Chondrocyte (in vitro differentiated cells): ENCODE results near the gene EYA2. TPM values are rescaled to one million over a fixed set of nuclear protein-coding genes. Genes with fewer than 3 reads are reported as not detected.

ENCODE experiments used
- DNase-seq: peaks from one replicate; pipeline ENCODE4 v3.0.0; 2021; ENCODE audit warnings: mixed read lengths, low spot score
- H3K27ac Mint-ChIP-seq: one replicate; pipeline ENCODE4 v1.8.0; 2021; ENCODE audit warnings: mild to moderate bottlenecking, moderate library complexity, mixed read lengths; ENCODE audit not compliant: unreplicated experiment
- H3K27me3 Mint-ChIP-seq: 2 replicates; pipeline ENCODE4 v1.8.0; 2021; ENCODE audit warnings: low read depth, mixed read lengths
- H3K36me3 Mint-ChIP-seq: 2 replicates; pipeline ENCODE4 v1.8.0; 2021; ENCODE audit warnings: low read depth, mixed read lengths
- H3K4me1 Mint-ChIP-seq: 2 replicates; pipeline ENCODE4 v1.8.0; 2021; ENCODE audit warnings: low read depth, mild to moderate bottlenecking, mixed read lengths
- H3K4me3 Mint-ChIP-seq: one replicate; pipeline ENCODE4 v1.8.0; 2021; ENCODE audit warnings: mild to moderate bottlenecking, moderate library complexity, mixed read lengths; ENCODE audit not compliant: unreplicated experiment
- H3K9me3 Mint-ChIP-seq: 2 replicates; pipeline ENCODE4 v1.8.0; 2021; ENCODE audit warnings: low read depth, mixed read lengths
- total RNA-seq: library from RNA; stranded (reverse); gene quantifications from 3 replicates; pipeline ENCODE4 v1.2.1, GENCODE V29; 2021
- TF ChIP-seq, protein P1 (sequence below): fragments of 200-600 bp; sonication (generic); IDR thresholded peaks from 2 replicates; pipeline ENCODE4 v1.5.0; 2021; ENCODE audit warnings: antibody characterized with exemption, mild to moderate bottlenecking, moderate library complexity

EYA2 gene
- total RNA-seq, 1 donor from 2014 or later, result 0.32 TPM

DNA sequence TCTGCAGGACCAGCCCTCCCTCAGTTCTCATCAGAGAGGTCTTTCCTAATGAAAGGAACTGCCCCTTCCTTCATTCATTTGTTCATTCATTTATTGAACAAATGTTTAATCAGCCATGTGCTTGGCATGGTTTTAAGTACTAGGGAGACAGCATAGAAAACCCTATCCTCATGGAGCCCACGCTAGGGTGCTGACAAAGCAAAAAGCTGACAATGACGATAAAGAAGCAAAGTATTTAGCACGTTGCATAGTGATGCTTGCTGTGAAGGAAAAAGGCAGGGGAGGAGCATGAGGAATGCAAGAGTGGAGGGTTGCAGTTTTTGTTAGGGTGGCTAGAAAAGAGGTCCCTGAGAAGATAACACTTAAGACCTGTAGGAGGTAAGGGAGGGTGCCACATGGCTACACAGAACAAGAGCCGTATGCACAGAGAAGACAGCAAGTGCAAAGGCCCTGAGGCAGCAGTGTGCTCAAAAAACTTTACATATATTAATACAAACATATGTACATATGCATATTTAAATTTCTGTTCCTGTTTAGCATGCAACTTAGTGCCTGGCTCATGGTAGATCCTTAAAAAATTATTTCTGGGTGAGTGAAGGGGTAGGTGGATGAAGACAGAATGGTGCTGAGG, 98.9 kb downstream of the EYA2 start:
- Mint-ChIP-seq H3K27me3 (peaks cover 71% of the 10 kb centered on the region), H3K36me3 (peaks cover 2% of the 10 kb centered on the region), H3K4me1 (no peaks in the 10 kb centered on the region), H3K9me3 (no peaks in the 10 kb centered on the region), H3K4me3 (no peak overlapping the region), H3K27ac (no peak overlapping the region)
- DNase-seq, result no peak
- TF ChIP-seq, protein P1, sequence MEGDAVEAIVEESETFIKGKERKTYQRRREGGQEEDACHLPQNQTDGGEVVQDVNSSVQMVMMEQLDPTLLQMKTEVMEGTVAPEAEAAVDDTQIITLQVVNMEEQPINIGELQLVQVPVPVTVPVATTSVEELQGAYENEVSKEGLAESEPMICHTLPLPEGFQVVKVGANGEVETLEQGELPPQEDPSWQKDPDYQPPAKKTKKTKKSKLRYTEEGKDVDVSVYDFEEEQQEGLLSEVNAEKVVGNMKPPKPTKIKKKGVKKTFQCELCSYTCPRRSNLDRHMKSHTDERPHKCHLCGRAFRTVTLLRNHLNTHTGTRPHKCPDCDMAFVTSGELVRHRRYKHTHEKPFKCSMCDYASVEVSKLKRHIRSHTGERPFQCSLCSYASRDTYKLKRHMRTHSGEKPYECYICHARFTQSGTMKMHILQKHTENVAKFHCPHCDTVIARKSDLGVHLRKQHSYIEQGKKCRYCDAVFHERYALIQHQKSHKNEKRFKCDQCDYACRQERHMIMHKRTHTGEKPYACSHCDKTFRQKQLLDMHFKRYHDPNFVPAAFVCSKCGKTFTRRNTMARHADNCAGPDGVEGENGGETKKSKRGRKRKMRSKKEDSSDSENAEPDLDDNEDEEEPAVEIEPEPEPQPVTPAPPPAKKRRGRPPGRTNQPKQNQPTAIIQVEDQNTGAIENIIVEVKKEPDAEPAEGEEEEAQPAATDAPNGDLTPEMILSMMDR, result no peak

DNA sequence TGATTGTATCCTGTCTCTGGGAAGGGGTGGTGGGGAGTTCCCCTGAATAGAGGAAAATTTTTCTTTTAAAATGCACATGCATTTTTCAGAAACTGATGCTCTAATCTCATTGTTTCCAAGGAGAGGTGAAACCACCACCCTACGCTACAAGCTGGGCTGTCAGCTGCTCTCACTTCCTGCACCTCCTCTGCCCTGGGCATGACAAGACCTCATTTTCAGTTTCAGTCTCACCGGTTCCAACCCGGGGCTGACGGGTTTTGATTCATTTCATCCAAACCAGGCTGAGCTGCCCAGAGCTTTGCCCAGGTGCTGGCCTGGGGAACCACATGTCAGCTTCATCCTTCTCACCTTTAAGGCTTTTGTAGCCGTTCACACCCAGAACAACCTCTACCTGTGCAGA, 99.7 kb downstream of the EYA2 start:
- TF ChIP-seq, protein P1, result no peak
- DNase-seq, result no peak
- Mint-ChIP-seq H3K4me3 (no peak overlapping the region), H3K27me3 (peaks cover 73% of the 10 kb centered on the region), H3K9me3 (no peaks in the 10 kb centered on the region), H3K27ac (no peak overlapping the region), H3K4me1 (no peaks in the 10 kb centered on the region), H3K36me3 (peaks cover 2% of the 10 kb centered on the region)

DNA sequence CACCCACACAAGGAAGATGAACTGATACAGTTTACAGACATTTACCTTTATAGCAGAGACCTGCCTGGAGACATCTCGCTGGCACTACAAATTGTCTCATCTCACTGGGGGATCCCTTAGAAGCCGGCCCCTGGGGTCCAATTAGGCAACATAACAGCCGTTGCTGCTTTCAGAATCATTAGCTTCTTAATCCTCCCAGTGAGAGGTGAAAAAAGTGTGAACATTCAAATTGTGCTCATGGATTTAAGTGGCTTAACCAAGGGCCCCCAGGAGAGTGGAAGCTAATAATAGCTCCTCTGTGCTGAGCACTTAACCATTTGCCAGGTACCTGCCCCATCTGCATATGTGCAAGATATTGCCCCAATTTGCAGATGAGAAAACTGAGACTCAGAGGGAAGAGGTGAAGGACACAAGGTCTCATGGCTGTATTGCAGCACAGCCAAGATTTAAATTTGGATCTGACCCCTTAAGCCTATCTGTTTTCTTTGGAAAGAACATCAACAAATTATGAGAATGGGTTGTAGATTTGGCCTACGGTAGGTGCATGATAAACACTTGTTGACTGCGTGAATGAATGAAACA, 101.0 kb downstream of the EYA2 start:
- DNase-seq, result no peak
- Mint-ChIP-seq H3K36me3 (peaks cover 2% of the 10 kb centered on the region), H3K27ac (no peak overlapping the region), H3K9me3 (no peaks in the 10 kb centered on the region), H3K27me3 (peaks cover 65% of the 10 kb centered on the region), H3K4me1 (no peaks in the 10 kb centered on the region), H3K4me3 (no peak overlapping the region)
- TF ChIP-seq, protein P1, result no peak

DNA sequence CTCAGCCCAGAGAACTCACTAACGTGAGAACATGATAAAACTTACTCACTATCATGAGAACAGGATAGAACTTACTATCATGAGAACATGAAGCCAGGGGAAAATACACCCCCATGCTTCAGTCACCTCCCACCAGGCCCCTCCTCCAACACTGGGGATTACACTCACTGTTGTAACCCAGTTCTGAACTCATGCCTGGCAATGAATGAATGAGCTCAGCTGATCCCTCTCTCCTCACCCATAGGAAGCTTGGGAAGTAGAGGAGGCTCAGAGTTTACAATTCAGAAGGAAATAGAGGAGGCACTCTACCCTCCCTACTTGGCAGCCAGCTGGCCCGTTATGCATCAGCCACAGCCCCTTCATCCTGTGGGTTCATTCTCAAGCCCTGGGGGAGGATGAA, 102.5 kb downstream of the EYA2 start:
- peaks cover 67% of the 10 kb centered on the region for H3K27me3 Mint-ChIP-seq
- no peaks in the 10 kb centered on the region for H3K9me3 Mint-ChIP-seq
- DNase-seq, result no peak
- TF ChIP-seq, protein P1, result no peak
- peaks cover 2% of the 10 kb centered on the region for H3K36me3 Mint-ChIP-seq
- no peak overlapping the region for H3K27ac Mint-ChIP-seq
- no peak overlapping the region for H3K4me3 Mint-ChIP-seq
- H3K4me1 Mint-ChIP-seq, result no peaks in the 10 kb centered on the region

DNA sequence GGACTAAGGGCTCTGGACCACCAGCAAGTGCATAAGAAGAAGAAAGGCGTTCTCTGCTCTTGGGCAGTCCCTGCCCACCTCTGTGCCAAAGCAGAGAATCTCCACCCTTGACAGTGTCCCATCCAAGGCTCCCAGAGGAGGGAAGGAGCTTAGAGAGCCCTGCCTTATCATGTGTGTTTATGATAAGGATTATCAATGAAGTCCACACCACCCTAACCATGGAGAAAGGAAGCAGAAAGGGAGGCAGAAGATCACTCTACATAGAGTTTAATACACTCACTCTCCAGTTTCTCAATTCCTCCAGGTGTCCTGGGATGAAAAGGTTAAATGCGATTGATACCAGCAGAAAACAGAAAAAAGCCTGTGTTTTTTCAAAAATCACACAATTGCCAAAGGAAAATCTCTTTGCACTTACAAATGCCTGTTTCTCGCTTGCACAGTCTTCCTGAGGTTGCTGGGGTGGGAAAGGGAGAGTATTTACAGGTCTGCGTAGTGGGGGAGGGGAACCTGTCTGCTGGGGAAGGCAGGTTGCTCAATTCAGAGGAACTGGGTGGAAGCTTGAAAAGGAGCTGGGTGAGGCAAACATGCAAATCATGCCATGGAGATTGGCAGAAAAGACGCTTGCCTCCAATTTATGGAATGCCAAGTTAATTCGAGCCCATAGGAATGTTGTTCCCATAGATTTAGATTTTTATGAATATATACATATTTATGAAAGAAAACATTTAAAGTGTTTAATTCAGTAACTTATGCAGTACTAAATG, 104.0 kb downstream of the EYA2 start:
- no peaks in the 10 kb centered on the region for H3K9me3 Mint-ChIP-seq
- no peak overlapping the region for H3K4me3 Mint-ChIP-seq
- TF ChIP-seq, protein P1, result no peak
- H3K36me3 Mint-ChIP-seq, result peaks cover 2% of the 10 kb centered on the region
- no peak for DNase-seq
- no peak overlapping the region for H3K27ac Mint-ChIP-seq
- no peaks in the 10 kb centered on the region for H3K4me1 Mint-ChIP-seq
- H3K27me3 Mint-ChIP-seq, result peaks cover 67% of the 10 kb centered on the region
